HepG2 (cell line): Measurements from ENCODE around the gene NUDT22. TPM values are rescaled to one million over a fixed set of nuclear protein-coding genes. Genes with fewer than 3 reads are reported as not detected.

Experiments used
- ARNT2 ChIP-seq: sonication (generic); formaldehyde crosslinking; IDR thresholded peaks from 2 replicates; pipeline ENCODE4 v1.8.0; 2022; ENCODE audit warnings: mild to moderate bottlenecking, low read depth, missing genetic modification reagents, moderate library complexity
- EHMT2 ChIP-seq: fragments of 200-600 bp; sonication (generic); IDR thresholded peaks from 2 replicates; pipeline ENCODE4 v1.7.0; 2017; ENCODE audit warnings: antibody characterized with exemption, low read depth, low read length, borderline replicate concordance
- ETV5 ChIP-seq: IDR thresholded peaks from 2 replicates; pipeline ENCODE4 v1.6.1; 2018; ENCODE audit warnings: missing biosample characterization, missing genetic modification reagents, inconsistent platforms, borderline replicate concordance
- HHEX ChIP-seq: IDR thresholded peaks from 2 replicates; pipeline ENCODE4 v1.6.1; 2016; ENCODE audit warnings: control low read depth
- HNF1B ChIP-seq: sonication (generic); formaldehyde crosslinking; IDR thresholded peaks from 2 replicates; pipeline ENCODE4 v1.5.1; 2020; ENCODE audit warnings: mild to moderate bottlenecking, moderate library complexity, missing genetic modification reagents
- IRF2 ChIP-seq: IDR thresholded peaks from 2 replicates; pipeline ENCODE4 v1.6.1; 2018; ENCODE audit warnings: missing genetic modification reagents, missing compliant biosample characterization
- MTA1 ChIP-seq: sonication (generic); formaldehyde crosslinking; IDR thresholded peaks from 2 replicates; pipeline ENCODE4 v1.4.0; 2020; ENCODE audit warnings: missing genetic modification reagents, mild to moderate bottlenecking, borderline replicate concordance
- RNF219 ChIP-seq: sonication (generic); formaldehyde crosslinking; IDR thresholded peaks from 2 replicates; pipeline ENCODE4 v1.5.0; 2020; ENCODE audit warnings: mild to moderate bottlenecking, missing genetic modification reagents
- RXRB ChIP-seq: IDR thresholded peaks from 2 replicates; pipeline ENCODE4 v1.6.1; 2016; ENCODE audit warnings: borderline replicate concordance, missing genetic modification reagents, missing compliant biosample characterization
- THAP9 ChIP-seq: sonication (generic); formaldehyde crosslinking; IDR thresholded peaks from 2 replicates; pipeline ENCODE4; 2020; ENCODE audit warnings: missing genetic modification reagents, mild to moderate bottlenecking, borderline replicate concordance
- ZBTB1 ChIP-seq: sonication (generic); formaldehyde crosslinking; IDR thresholded peaks from 2 replicates; pipeline ENCODE4 v1.4.0; 2020; ENCODE audit warnings: missing genetic modification reagents, borderline replicate concordance
- ZBTB44 ChIP-seq: sonication (generic); formaldehyde crosslinking; IDR thresholded peaks from 2 replicates; pipeline ENCODE4 v1.4.0; 2020; ENCODE audit warnings: missing genetic modification reagents
- ZFP37 ChIP-seq: sonication (generic); formaldehyde crosslinking; IDR thresholded peaks from 2 replicates; pipeline ENCODE4 v1.4.0; 2020; ENCODE audit warnings: missing genetic modification reagents, borderline replicate concordance
- ZFP90 ChIP-seq: sonication (generic); formaldehyde crosslinking; IDR thresholded peaks from 2 replicates; pipeline ENCODE4 v1.8.0; 2022; ENCODE audit warnings: missing genetic modification reagents, mild to moderate bottlenecking, inconsistent platforms, borderline replicate concordance
- ZFX ChIP-seq: sonication (generic); formaldehyde crosslinking; IDR thresholded peaks from 2 replicates; pipeline ENCODE4 v1.4.0; 2020; ENCODE audit warnings: mild to moderate bottlenecking, low read depth, missing genetic modification reagents, moderate library complexity
- ZMYM4 ChIP-seq: sonication (generic); formaldehyde crosslinking; IDR thresholded peaks from 2 replicates; pipeline ENCODE4 v1.8.1; 2023; ENCODE audit warnings: mild to moderate bottlenecking, missing genetic modification reagents
- ZNF335 ChIP-seq: sonication (generic); formaldehyde crosslinking; IDR thresholded peaks from 2 replicates; pipeline ENCODE4 v1.4.0; 2020; ENCODE audit warnings: missing genetic modification reagents
- ZNF468 ChIP-seq: sonication (generic); formaldehyde crosslinking; IDR thresholded peaks from 2 replicates; pipeline ENCODE4 v1.8.0; 2022; ENCODE audit warnings: mild to moderate bottlenecking, moderate library complexity, missing genetic modification reagents
- ZNF674 ChIP-seq: sonication (generic); formaldehyde crosslinking; IDR thresholded peaks from 2 replicates; pipeline ENCODE4 v1.5.0; 2020; ENCODE audit warnings: low read depth, mild to moderate bottlenecking, missing genetic modification reagents
- ZNF713 ChIP-seq: sonication (generic); formaldehyde crosslinking; IDR thresholded peaks from 2 replicates; pipeline ENCODE4 v1.4.0; 2020; ENCODE audit warnings: mild to moderate bottlenecking, missing genetic modification reagents
- polyA plus RNA-seq, 8 experiments: library from polyadenylated mRNA; depleted of rRNA in 3 of 8; stranded (reverse) in 7 of 8; unstranded in 1 of 8; fragments of >200 nt; fragmentation: Illumina TruSeq in 4 of 8; extraction: Trizol in 4 of 8; gene quantifications; 2 replicates each; pipeline versions ENCODE4 v1.2.1 to v1.2.3, GENCODE V29; 2011 to 2016; ENCODE audit warnings: low read depth in 4 of 8, missing spikeins in 1 of 8, mixed read lengths in 1 of 8; ENCODE audit not compliant: insufficient read depth in 1 of 8
- total RNA-seq, 5 experiments: library from RNA; depleted of rRNA; stranded (reverse); fragments of >200 nt; fragmentation: Illumina TruSeq; extraction: Trizol; gene quantifications; 2 replicates each; pipeline ENCODE4 v1.2.3, GENCODE V29; 2016; ENCODE audit warnings: low read depth in 1 of 5

NUDT22 gene
- total and polyA plus RNA-seq, 2 of the 13 experiments (the other 11 are each of a cell fraction or from before 2014, with no cell fraction given), result 33.5 to 39.8 TPM

GRCh38 chr11:64246871-64247728, 21.0 kb downstream of the NUDT22 start, which contains the start of gene PPP1R14B (continued):
- TF ChIP-seq RXRB (CRISPR knock-in tag) (no peak; the same call in 1 of the 2 replicates), MTA1 (CRISPR knock-in tag) (no peak), ZBTB1 (no peak), RNF219 (no peak), ARNT2 (peak; percentile 89), HNF1B (CRISPR knock-in tag) (peak; percentile 65), IRF2 (CRISPR knock-in tag) (no peak; the same call in 1 of the 2 replicates), ZFX (CRISPR knock-in tag) (peak; percentile 84), ZBTB44 (CRISPR knock-in tag) (no peak), ETV5 (CRISPR knock-in tag) (peak; percentile 64), HHEX (CRISPR knock-in tag) (no peak), ZMYM4 (CRISPR knock-in tag) (no peak), EHMT2 (no peak), THAP9 (CRISPR knock-in tag) (peak; percentile 81), ZNF335 (CRISPR knock-in tag) (peak; percentile 66; the same call in 1 of the 2 replicates), ZFP37 (0 out of 2 replicates have a peak, but pooled peaks have one; percentile 18), ZNF674 (CRISPR knock-in tag) (no peak), ZFP90 (peak; percentile 53; the same call in 1 of the 2 replicates), ZNF468 (CRISPR knock-in tag) (no peak), ZNF713 (CRISPR knock-in tag) (0 out of 2 replicates have a peak, but pooled peaks have one; percentile 33)
